CD4-positive, alpha-beta T cell treated with Interferon alpha-2 for 1 hour (primary cell): ENCODE measurements around the gene FHAD1.
A peak's percentile ranks its signal among the peaks of the same experiment; 100 is the strongest.

Experiments
- DNase-seq, 2 donors: peaks; one replicate each; pipeline ENCODE4 v3.0.0-alpha.2; 2020 to 2022

Gene FHAD1

DNA sequence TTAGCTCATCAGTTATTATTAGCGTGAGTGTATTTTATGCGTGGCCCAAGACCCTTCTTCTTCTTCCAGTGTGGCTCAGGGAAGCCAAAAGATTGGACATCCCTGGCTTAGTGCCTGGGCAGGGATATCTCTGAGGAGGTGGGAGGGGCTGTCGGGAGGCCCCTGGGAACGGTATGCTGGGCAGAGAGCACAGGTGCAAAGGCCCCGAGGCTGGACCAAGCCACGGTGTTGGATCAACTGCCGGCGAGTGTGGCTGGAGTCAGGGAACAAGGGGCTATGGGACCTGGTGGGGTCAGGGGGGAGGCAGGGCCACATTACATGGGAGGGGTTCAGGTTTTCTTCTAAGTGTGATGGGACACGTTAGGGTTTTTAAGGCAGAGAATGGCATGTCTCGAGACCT is 62.7 kb downstream of the FHAD1 start:
- no peak for DNase-seq

GRCh38 chr1:15310544-15310943 is 63.5 kb downstream of the FHAD1 start:
- DNase-seq: no peak

GRCh38 chr1:15311122-15311822 is 64.2 kb downstream of the FHAD1 start:
- no peak for DNase-seq

- DNase-seq: no peak
Observed at GRCh38 chr1:15311880-15312279, 64.9 kb downstream of the FHAD1 start.

GRCh38 chr1:15312626-15313411 is 65.8 kb downstream of the FHAD1 start:
- DNase-seq: no peak

DNA sequence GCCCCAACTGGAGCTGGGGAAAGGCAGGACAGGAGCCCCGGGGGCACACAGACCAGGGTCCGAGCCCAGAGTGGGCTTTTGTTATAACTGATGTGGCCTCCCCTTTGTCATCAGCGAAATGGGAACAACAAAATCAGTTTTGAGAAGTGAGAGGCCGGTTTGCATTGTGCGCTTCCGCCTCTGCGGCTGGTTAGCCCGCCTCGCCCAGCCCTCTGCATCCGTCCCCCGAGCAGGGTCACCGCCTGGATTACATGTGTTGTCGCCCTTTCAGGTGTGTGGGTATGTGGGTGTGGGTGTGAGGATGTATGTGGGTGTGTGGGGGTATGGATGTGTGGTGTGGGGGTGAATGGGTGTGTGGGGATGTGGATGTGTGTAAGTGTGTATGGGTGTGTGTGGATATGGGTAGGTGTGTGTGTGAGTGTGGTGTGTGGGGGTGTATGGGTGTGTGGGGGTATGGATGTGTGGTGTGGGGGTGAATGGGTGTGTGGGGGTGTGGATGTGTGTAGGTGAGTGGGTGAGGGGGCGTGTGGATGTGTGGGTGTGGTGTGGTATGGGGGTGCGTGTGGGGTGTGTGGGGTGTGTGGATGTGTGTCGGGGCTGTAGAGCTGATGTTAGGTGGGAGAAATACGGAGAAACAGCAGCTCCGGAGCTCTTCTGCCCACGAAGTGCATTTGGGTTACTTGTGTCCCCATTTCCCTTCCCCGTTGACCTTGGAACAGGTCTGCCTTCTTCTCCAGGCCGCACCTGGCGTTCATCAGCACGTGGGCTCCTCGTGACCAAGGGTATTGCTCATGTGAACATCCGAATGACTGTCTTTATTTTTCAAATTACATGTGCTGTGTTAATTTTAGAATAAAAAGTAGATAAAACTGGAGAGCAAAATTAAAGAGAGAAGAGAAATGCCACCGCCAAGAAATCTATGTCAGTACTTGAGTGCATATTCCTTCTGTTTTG is 67.6 kb downstream of the FHAD1 start:
- DNase-seq: no peak

DNA sequence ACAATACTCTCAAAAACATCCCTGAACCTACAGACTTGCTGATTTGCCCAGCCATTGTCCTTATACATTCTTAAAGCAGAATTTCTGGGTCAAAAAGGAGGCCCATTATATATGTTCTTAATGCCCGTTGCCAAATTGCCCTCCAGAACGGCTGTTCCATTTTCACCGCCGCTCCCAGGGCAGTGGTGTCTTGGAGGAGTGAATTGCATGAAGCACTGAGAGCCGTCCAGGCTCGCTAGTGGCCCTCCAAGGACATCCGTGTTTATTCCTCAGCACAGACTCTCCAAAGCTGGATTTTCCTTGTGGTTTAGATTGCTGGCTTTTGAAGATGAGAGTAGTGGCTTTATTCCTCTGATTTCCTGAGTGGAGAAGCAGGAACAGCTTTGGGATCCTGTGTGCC is 68.8 kb downstream of the FHAD1 start:
- no peak for DNase-seq

DNA sequence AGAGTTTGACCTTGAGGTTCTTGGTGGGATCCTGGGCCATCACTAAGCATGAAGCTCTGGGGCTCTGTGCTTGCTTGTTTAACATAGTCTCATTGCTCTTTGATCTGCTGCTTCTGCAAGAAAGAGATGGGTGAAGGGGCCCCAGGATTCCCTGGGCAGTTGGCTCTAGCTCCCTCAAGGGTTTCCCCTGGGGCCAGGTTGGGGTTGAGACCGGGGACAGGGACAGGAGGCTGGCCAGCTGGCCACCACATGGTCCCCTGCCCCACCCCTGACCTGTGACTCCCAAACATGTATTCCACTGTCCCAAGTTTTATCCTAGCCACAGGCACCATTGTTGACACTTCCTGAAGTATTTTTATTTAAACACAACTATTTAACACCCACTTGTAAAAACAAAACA is 69.5 kb downstream of the FHAD1 start:
- DNase-seq: no peak

DNA sequence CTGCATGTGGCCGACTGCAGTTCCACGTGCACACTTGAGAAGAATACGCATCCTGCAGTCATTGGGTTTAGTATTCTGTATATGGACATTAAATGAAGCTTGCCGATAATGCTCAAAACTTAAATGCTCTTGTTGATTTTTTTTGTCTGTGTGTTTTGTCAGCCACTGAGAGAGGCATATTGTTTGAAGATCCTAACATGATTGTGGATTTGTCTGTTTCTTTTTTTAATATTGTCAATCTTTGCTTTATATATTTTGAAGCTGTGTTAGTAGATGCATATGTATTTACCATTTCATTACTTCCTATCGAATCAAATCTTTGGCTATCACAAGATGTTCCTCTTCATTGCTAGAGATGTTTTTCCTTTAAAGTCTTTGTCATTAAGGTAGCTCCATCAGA is 73.2 kb downstream of the FHAD1 start:
- DNase-seq: no peak

DNA sequence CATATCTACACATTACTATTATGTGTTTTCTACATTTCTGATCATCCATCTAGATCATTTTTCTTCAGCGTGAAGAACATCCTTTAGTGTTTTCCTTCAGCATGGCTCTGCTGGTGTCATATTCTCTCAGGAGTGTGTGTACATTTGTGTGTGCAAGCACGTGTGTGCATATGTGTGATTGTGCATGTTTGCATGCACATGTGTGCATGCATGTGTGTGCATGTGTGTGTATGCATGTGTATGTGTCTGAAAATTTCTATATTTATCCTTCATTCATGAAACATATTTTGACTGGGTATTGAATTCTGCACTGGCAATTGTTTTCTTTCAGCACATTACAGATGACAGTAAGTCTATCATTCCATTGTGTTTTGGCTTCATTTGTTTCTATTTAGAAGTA is 74.6 kb downstream of the FHAD1 start:
- DNase-seq: no peak

DNA sequence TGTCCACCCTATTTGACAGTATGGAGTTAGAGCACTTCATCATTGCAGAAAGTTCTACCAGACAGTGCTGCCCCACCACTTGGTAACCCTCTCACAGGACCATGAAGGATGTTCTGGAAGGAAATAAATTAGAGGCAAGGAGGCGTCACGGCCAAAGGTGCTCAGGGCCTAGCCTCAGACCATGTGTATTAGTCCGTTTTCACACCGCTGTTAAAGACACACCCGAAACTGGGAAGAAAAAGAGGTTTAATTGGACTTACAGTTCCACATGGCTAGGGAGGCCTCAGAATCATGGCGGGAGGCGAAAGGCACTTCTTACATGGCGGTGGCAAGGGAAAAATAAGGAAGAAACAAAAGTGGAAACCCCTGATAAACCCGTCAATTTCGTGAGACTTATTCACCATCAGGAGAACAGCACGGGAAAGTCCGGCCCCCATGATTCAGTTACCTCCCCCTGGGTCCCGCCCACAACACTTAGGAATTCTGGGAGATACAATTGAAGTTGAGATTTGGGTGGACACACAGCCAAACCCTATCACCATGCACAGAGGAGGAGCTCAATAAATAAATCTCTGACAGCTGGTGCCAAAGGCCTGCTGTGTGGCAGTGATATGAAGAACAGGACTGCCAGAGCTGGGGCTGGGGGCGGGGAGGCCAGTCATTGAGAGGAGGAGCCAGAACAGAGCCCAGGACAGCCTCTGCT is 75.8 kb downstream of the FHAD1 start:
- DNase-seq: no peak

GRCh38 chr1:15323351-15323988 is 76.4 kb downstream of the FHAD1 start:
- DNase-seq: peak; percentile 73 to 77

DNA sequence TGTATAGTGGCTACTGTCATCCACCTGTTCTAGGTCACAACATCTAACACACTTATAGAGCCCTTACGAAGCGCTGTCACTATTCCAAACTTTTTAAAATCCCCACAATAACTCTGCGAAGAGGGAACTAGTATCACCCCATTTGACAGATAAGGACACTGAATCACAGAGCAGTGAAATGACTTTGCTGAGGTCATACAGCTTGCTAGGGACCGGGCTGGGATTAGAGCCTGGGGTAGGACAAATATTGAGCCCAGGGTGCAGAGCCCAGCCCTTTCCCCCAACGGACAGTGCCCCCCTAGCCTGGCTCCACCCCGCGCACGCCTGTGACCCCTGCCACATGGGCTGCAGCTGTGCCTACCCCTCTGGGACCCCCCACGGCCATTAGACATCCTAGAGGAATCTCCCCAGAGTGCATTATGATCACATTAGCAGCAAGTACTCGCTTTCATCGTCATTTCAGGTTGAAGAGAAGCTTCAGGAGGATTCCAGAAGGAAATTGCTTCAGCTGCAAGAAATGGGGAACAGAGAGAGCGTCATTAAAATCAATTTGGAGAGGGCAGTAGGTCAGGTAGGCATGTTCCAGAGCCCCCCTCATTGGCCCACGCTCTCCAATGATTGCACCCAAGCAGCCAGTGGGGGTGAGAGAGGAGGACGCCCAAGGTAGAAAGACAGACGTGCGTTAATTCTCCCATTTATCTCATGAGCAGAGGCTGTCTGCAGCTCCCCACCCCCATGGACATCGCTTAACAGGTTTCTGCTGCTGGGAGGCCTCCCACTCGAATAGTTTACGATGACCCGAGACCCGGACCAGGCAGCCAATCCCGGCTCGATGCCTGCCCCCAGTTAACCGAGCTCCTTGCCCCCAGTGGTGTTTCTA is 77.2 kb downstream of the FHAD1 start:
- DNase-seq: no peak

- no peak for DNase-seq
Observed at GRCh38 chr1:15324869-15325335, 77.9 kb downstream of the FHAD1 start.

DNA sequence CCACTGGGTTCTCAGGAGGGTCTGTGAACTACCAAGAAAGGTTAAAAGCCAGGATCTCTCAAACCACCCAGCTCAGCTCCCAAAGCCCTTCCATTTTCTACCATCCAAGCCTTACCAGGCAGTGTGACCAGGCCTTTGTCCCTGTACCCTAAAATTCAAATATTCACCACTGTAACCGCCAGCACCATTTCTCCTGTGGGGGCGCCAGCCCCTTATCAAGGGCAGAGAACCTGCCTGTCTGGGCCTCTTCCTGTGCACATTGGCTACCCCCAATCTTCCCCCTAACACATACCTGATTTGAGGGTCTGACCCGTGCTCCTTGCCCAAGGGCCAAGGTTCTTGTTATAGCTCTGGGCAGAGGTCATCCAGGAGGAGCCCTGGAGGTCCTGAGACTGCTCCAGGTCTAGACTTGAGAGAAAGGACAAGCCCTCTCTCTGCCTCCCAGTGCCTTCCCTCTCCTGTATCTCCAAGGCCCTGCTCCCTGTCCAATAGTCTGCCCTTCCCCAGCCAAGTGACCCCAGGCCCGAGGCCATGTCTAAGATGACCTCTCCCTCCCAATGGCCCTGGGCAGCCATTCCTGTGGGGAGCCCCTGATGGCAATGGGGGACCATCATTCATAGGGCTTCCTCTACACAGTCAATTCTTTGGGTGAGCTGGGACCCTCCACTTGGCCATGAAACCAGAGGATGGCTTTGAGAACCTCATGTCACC is 78.5 kb downstream of the FHAD1 start:
- no peak for DNase-seq

GRCh38 chr1:15326691-15327588 is 79.9 kb downstream of the FHAD1 start:
- no peak for DNase-seq

DNA sequence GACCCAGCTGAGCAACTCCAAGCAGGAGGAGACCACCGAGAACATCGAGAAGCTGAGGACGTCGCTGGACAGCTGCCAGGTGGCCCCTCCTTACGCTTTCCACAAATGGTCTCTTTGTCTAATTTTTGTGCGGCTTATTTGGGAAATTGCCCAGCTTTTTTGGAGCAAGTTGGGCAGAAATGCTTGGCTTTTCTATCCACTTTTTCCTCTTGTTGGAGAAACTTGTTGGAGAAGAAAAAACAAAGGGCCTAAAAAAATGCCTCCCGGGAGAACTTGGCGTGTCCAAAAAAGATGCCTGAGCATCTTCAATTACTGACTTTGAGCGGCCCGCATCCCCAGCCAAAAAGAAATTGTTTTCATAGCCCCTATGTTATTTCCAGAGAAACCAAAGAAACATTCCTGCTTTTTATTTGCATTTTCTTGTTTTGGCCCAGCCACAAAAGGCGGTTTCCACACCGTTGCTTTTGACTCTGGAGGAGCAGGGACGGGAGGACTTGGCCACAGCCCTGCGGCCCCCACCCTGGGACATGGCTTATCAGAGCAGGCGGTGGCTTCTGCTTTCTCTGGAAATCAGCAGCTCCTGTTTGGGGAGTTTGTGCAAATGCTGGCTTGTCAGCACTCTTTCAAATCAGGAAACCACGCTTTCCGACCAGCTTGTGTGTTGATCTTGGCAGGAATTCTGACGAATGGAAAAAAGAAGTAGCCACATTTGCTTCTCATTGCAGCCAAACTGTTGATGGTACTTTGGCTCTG is 81.5 kb downstream of the FHAD1 start:
- DNase-seq: no peak

DNA sequence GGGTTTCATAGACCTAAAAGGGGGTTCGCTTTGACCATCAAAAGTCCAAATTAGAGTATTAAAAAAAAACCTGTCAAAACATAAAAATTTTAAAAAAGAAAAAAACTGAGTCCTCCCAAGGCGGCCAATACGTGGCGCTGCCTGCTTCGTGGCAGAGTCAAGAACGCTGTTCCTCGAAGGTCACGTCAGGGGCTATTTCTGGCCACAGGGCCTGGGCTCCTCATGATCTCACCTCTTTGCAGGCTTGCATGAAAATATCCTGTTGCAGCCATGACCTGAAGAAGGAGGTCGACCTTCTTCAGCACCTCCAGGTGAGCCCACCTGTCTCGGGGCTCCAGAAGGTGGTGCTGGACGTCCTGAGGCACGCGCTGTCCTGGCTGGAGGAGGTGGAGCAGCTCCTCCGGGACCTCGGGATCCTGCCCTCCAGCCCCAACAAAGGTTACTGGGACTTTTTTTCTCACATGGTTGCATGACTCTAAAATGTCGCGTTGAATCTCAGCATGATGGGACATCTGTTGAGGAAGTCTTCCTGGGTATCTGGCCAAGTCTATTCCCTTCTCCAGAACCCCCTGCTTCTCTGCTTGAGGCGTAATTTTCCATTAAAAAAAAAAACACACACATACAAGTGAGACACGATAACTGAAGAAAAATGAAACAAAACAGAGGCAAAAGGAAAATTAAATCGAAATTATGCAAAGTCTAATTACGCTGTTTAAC is 82.2 kb downstream of the FHAD1 start:
- DNase-seq: no peak
